ENCODE data around the gene SPACA9.

Gene SPACA9

GRCh38 chr9:132854832-132855231, 23.9 kb upstream of the SPACA9 start:
- no peak overlapping the region for H3K4me3 ChIP-seq (replicated peaks; ENCODE audit: low read depth, low read length)
- TF ChIP-seq CTCF (IDR thresholded peaks at IDR 0.05; ENCODE audit: low read length, missing control alignments) = no peak
- DNase-seq (ENCODE audit: low read depth) = no peak

- no peak for DNase-seq (ENCODE audit: low read depth)
- TF ChIP-seq CTCF (IDR thresholded peaks at IDR 0.05; ENCODE audit: low read length, missing control alignments) = no peak
- H3K4me3 ChIP-seq (replicated peaks; ENCODE audit: low read depth, low read length) = no peak overlapping the region
Observed at GRCh38 chr9:132855904-132856303, 22.8 kb upstream of the SPACA9 start.

- no peak overlapping the region for H3K4me3 ChIP-seq (replicated peaks; ENCODE audit: low read depth, low read length)
- peak; percentile 87 for DNase-seq (ENCODE audit: low read depth)
- no peak for TF ChIP-seq CTCF (IDR thresholded peaks at IDR 0.05; ENCODE audit: low read length, missing control alignments)
Observed at GRCh38 chr9:132857031-132857430, 21.7 kb upstream of the SPACA9 start.

- peak; percentile 39 for DNase-seq (ENCODE audit: low read depth)
- TF ChIP-seq CTCF (IDR thresholded peaks at IDR 0.05; ENCODE audit: low read length, missing control alignments) = peak; percentile 34
Observed at GRCh38 chr9:132857616-132858342, 20.9 kb upstream of the SPACA9 start.

GRCh38 chr9:132858751-132859150, 19.9 kb upstream of the SPACA9 start:
- no peak for DNase-seq (ENCODE audit: low read depth)
- no peak overlapping the region for H3K4me3 ChIP-seq (replicated peaks; ENCODE audit: low read depth, low read length)
- TF ChIP-seq CTCF (IDR thresholded peaks at IDR 0.05; ENCODE audit: low read length, missing control alignments) = no peak

More at GRCh38 chr9:132857616-132858342, 20.9 kb upstream of the SPACA9 start:
- H3K4me3 ChIP-seq (replicated peaks; ENCODE audit: low read depth, low read length) = no peak overlapping the region

GRCh38 chr9:132861666-132862065, 17.0 kb upstream of the SPACA9 start:
- no peak overlapping the region for H3K4me3 ChIP-seq (replicated peaks; ENCODE audit: low read depth, low read length)
- no peak for DNase-seq (ENCODE audit: low read depth)
- no peak for TF ChIP-seq CTCF (IDR thresholded peaks at IDR 0.05; ENCODE audit: low read length, missing control alignments)

- no peak for DNase-seq (ENCODE audit: low read depth)
- TF ChIP-seq CTCF (IDR thresholded peaks at IDR 0.05; ENCODE audit: low read length, missing control alignments) = no peak
- no peak overlapping the region for H3K4me3 ChIP-seq (replicated peaks; ENCODE audit: low read depth, low read length)
Observed at GRCh38 chr9:132862533-132862932, 16.2 kb upstream of the SPACA9 start.
